Nephron progenitor cell (in vitro differentiated cells): ENCODE measurements around the gene PHACTR1.

ENCODE experiments used
- DNase-seq: peaks from one replicate; pipeline ENCODE4 v3.0.0; 2021
- H3K27ac Mint-ChIP-seq: 2 replicates; pipeline ENCODE4 v1.8.0; 2021; ENCODE audit warnings: mild to moderate bottlenecking, moderate library complexity, mixed read lengths
- H3K27me3 Mint-ChIP-seq: 2 replicates; pipeline ENCODE4 v1.8.0; 2021; ENCODE audit warnings: mild to moderate bottlenecking, low read depth, mixed read lengths; ENCODE audit not compliant: poor library complexity
- H3K36me3 Mint-ChIP-seq: 2 replicates; pipeline ENCODE4 v1.8.0; 2021; ENCODE audit warnings: low read depth, mixed read lengths
- H3K4me1 Mint-ChIP-seq: 2 replicates; pipeline ENCODE4 v1.8.0; 2021; ENCODE audit warnings: mixed read lengths
- H3K4me3 Mint-ChIP-seq: 2 replicates; pipeline ENCODE4 v1.8.0; 2021; ENCODE audit warnings: mild to moderate bottlenecking, moderate library complexity, mixed read lengths
- H3K9me3 Mint-ChIP-seq: 2 replicates; pipeline ENCODE4 v1.8.0; 2021; ENCODE audit warnings: mild to moderate bottlenecking, moderate library complexity, mixed read lengths
- TF ChIP-seq, protein P1 (sequence below): fragments of 200-600 bp; sonication (generic); IDR thresholded peaks from 2 replicates; pipeline ENCODE4 v1.5.0; 2021; ENCODE audit warnings: antibody characterized with exemption

Gene PHACTR1

GRCh38 chr6:13212096-13212495, 495.5 kb downstream of the PHACTR1 start:
- Mint-ChIP-seq H3K27ac (no peak overlapping the region), H3K9me3 (peaks cover 8% of the 10 kb centered on the region), H3K36me3 (no peaks in the 10 kb centered on the region), H3K4me1 (peaks cover 8% of the 10 kb centered on the region), H3K4me3 (no peak overlapping the region), H3K27me3 (peaks cover 16% of the 10 kb centered on the region)
- TF ChIP-seq, protein P1, sequence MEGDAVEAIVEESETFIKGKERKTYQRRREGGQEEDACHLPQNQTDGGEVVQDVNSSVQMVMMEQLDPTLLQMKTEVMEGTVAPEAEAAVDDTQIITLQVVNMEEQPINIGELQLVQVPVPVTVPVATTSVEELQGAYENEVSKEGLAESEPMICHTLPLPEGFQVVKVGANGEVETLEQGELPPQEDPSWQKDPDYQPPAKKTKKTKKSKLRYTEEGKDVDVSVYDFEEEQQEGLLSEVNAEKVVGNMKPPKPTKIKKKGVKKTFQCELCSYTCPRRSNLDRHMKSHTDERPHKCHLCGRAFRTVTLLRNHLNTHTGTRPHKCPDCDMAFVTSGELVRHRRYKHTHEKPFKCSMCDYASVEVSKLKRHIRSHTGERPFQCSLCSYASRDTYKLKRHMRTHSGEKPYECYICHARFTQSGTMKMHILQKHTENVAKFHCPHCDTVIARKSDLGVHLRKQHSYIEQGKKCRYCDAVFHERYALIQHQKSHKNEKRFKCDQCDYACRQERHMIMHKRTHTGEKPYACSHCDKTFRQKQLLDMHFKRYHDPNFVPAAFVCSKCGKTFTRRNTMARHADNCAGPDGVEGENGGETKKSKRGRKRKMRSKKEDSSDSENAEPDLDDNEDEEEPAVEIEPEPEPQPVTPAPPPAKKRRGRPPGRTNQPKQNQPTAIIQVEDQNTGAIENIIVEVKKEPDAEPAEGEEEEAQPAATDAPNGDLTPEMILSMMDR, result no peak
- no peak for DNase-seq

DNA sequence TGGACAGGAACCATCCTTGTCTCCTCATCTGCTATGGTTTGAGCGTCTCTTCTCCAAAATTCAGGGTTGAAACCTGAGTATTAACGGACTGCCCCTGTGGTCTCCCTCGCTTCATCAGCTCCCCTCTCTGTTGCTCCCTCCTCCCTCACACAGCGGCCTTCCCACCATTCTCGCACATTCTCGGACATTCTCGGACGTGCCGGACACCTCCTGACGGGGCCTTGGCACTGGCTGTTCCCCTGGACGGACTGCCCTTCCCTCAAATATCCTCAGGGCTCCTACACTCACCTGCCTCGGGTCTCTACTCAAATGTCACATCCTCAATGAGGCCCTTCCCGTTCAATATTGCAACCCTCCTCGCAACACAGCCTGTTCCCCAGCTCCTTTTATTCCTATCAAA, 496.0 kb downstream of the PHACTR1 start:
- Mint-ChIP-seq H3K4me1 (peaks cover 12% of the 10 kb centered on the region), H3K36me3 (no peaks in the 10 kb centered on the region), H3K27me3 (peaks cover 16% of the 10 kb centered on the region), H3K27ac (no peak overlapping the region), H3K4me3 (no peak overlapping the region), H3K9me3 (peaks cover 8% of the 10 kb centered on the region)
- TF ChIP-seq, protein P1, result no peak
- no peak for DNase-seq

DNA sequence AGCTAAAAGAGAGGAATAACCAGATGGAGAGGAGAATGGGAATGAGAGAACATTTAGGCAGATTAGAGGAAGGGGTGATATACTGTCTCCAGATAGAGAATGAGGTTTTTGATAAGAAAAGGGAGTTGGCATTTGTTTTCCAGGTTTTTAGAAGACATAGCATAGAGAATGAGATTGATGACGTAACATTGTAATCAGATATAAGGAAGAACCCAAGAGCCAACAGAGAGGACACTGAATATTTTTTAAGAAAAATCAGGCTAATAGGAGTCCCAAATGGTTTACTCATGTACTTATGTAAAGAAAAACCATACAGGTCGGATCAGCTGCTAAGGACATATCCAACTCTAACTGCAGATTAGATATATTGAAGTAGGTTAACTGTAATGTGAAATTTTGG, 498.8 kb downstream of the PHACTR1 start:
- DNase-seq, result no peak
- Mint-ChIP-seq H3K36me3 (no peaks in the 10 kb centered on the region), H3K27me3 (peaks cover 19% of the 10 kb centered on the region), H3K9me3 (peaks cover 8% of the 10 kb centered on the region), H3K4me3 (no peak overlapping the region), H3K27ac (no peak overlapping the region), H3K4me1 (peaks cover 5% of the 10 kb centered on the region)
- TF ChIP-seq, protein P1, result no peak

DNA sequence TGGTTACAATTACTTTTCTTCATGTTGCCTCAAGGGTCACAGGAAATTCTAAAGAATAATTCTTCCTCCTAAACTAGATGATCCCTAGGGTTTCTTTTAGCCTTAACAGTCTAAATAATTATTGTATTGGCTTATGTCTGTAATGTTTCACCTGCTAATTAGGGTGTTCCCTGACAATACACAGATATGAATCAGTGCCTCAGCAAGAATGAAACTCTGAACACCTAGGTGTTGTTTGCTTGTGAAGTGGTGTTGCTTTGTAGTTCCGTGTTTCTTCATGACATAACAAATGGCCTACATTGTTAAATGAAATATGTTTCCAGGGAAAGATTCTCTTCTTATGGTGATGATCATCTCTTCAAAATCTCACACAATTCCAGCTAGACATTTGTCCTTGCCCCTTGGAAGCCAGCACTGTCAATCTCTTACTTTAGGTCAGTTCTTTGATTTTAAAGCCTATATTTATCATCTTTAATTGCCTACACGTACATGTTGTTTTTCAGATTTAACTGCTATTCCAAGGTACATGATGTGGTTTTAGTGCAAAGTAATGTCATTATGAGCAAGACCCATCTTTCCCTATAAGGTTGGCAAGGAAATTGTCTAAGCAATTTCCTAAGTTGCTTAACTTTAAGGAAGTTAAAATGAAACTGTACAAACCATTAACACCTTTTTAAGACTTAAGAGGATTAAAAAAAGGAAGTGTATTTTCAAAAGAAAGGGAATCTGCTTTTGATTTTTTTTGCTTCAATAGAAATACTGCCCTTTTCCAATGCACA, 499.9 kb downstream of the PHACTR1 start:
- Mint-ChIP-seq H3K4me3 (no peak overlapping the region), H3K27ac (no peak overlapping the region), H3K27me3 (peaks cover 14% of the 10 kb centered on the region), H3K9me3 (peaks cover 8% of the 10 kb centered on the region), H3K4me1 (peaks cover 5% of the 10 kb centered on the region), H3K36me3 (no peaks in the 10 kb centered on the region)
- no peak for DNase-seq
- TF ChIP-seq, protein P1, result no peak

- Mint-ChIP-seq H3K27ac (no peak overlapping the region), H3K36me3 (no peaks in the 10 kb centered on the region), H3K4me3 (no peak overlapping the region), H3K9me3 (peaks cover 4% of the 10 kb centered on the region), H3K4me1 (peaks cover 5% of the 10 kb centered on the region), H3K27me3 (peaks cover 12% of the 10 kb centered on the region)
- TF ChIP-seq, protein P1, result no peak
- no peak for DNase-seq
Observed at GRCh38 chr6:13217206-13217905, 500.8 kb downstream of the PHACTR1 start.
